Neural cell (in vitro differentiated cells): Measurements from ENCODE around the gene PLA2G3. TPM values are rescaled to one million over a fixed set of nuclear protein-coding genes. Genes with fewer than 3 reads are reported as not detected.

Experiments
- H2AFZ ChIP-seq: fragments of 200-600, 300-800 bp; sonication (generic), shearing (Covaris generic); 2 replicates; pipeline ENCODE4 v1.6.0; 2014; ENCODE audit warnings: low read depth, mild to moderate bottlenecking, antibody characterized with exemption, low read length, moderate library complexity
- H3F3A ChIP-seq: fragments of 200-600 bp; shearing (Covaris generic); 2 replicates; pipeline ENCODE4 v1.6.1; 2016; ENCODE audit warnings: mild to moderate bottlenecking, moderate library complexity, mixed read lengths, antibody characterized with exemption, low read length; ENCODE audit not compliant: insufficient read depth, poor library complexity, severe bottlenecking
- H3K27ac ChIP-seq: fragments of 200-600, 300-800 bp; sonication (generic), shearing (Covaris generic); 2 replicates; pipeline ENCODE4 v1.5.1; 2014; ENCODE audit warnings: mild to moderate bottlenecking, low read length, moderate library complexity
- H3K27me3 ChIP-seq: fragments of 300-800, 200-600 bp; sonication (generic), shearing (Covaris generic); 2 replicates; pipeline ENCODE4 v1.6.0; 2014; ENCODE audit warnings: mild to moderate bottlenecking, low read depth, low read length, moderate library complexity; ENCODE audit not compliant: insufficient read depth
- H3K36me3 ChIP-seq: fragments of 300-800, 200-600 bp; sonication (generic), shearing (Covaris generic); 2 replicates; pipeline ENCODE4 v1.5.1; 2014; ENCODE audit warnings: mild to moderate bottlenecking, antibody characterized with exemption, low read length, moderate library complexity; ENCODE audit not compliant: insufficient read depth
- H3K4me2 ChIP-seq: fragments of 300-800, 200-600 bp; sonication (generic), shearing (Covaris generic); 2 replicates; pipeline ENCODE4 v1.6.0; 2014; ENCODE audit warnings: mild to moderate bottlenecking, low read length
- H3K4me3 ChIP-seq: fragments of 300-800, 200-600 bp; sonication (generic), shearing (Covaris generic); 2 replicates; pipeline ENCODE4 v1.5.1; 2014; ENCODE audit warnings: mild to moderate bottlenecking, low read length, moderate library complexity
- H3K79me2 ChIP-seq: fragments of 200-600 bp; shearing (Covaris generic); replicated peaks from 2 replicates; pipeline ENCODE4 v1.6.0; 2014; ENCODE audit warnings: mild to moderate bottlenecking, low read length, moderate library complexity; ENCODE audit not compliant: insufficient read depth
- H3K9ac ChIP-seq: fragments of 300-800, 200-600 bp; sonication (generic), shearing (Covaris generic); 2 replicates; pipeline ENCODE4 v1.6.1; 2016; ENCODE audit warnings: mild to moderate bottlenecking, low read length, mixed read lengths
- H3K9me2 ChIP-seq: fragments of 200-600 bp; shearing (Covaris generic); 2 replicates; pipeline ENCODE4 v1.6.1; 2016; ENCODE audit warnings: mild to moderate bottlenecking, low read length, mixed read lengths; ENCODE audit not compliant: insufficient read depth
- H3K9me3 ChIP-seq: fragments of 200-600, 300-800 bp; sonication (generic), shearing (Covaris generic); 2 replicates; pipeline ENCODE4 v1.6.1; 2016; ENCODE audit warnings: mild to moderate bottlenecking, mixed run types, low read length, moderate library complexity, mixed read lengths
- H4K20me1 ChIP-seq: fragments of 200-600 bp; shearing (Covaris generic); 2 replicates; pipeline ENCODE4 v1.6.1; 2016; ENCODE audit warnings: mild to moderate bottlenecking, mixed run types; ENCODE audit not compliant: insufficient read depth
- EP300 ChIP-seq: fragments of 450-650 bp; conservative IDR thresholded peaks from 2 replicates; pipeline ENCODE4 v1.6.1; 2014; ENCODE audit warnings: antibody characterized with exemption, mild to moderate bottlenecking, moderate library complexity; ENCODE audit not compliant: poor library complexity, severe bottlenecking
- EZH2 ChIP-seq: fragments of 200-600, 300-800 bp; shearing (Covaris generic), sonication (generic); IDR thresholded peaks from 2 replicates; pipeline ENCODE4 v1.6.1; 2014; ENCODE audit warnings: antibody characterized with exemption, low read length, borderline replicate concordance, mild to moderate bottlenecking; ENCODE audit not compliant: insufficient read depth, poor library complexity, severe bottlenecking
- MXI1 ChIP-seq: fragments of 450-650 bp; conservative IDR thresholded peaks from 2 replicates; pipeline ENCODE4 v1.6.1; 2014; ENCODE audit warnings: antibody characterized with exemption, mild to moderate bottlenecking; ENCODE audit not compliant: poor library complexity, severe bottlenecking
- POLR2AphosphoS5 ChIP-seq: IDR thresholded peaks from 2 replicates; pipeline ENCODE4 v1.6.1; 2012
- RAD21 ChIP-seq: fragments of 450-650 bp; conservative IDR thresholded peaks from 2 replicates; pipeline ENCODE4 v1.6.1; 2014; ENCODE audit warnings: antibody characterized with exemption, mild to moderate bottlenecking, moderate library complexity
- REST ChIP-seq: IDR thresholded peaks from 2 replicates; pipeline ENCODE4 v1.6.1; 2012; ENCODE audit warnings: borderline replicate concordance
- SMC3 ChIP-seq: fragments of 450-650 bp; conservative IDR thresholded peaks from 2 replicates; pipeline ENCODE4 v1.6.1; 2014; ENCODE audit warnings: antibody characterized with exemption, mild to moderate bottlenecking, moderate library complexity; ENCODE audit not compliant: poor library complexity
- TAF1 ChIP-seq: IDR thresholded peaks from 2 replicates; pipeline ENCODE4 v1.6.1; 2012; ENCODE audit warnings: low read depth
- polyA plus RNA-seq: library from polyadenylated mRNA; depleted of rRNA; stranded (reverse); fragments of >200 nt; gene quantifications from 2 replicates; pipeline ENCODE4 v1.2.3, GENCODE V29; 2014
- TF ChIP-seq, protein P1 (sequence below): fragments of 450-650 bp; IDR thresholded peaks from 2 replicates; pipeline ENCODE4 v1.5.1; 2014; ENCODE audit warnings: antibody characterized with exemption, mild to moderate bottlenecking, moderate library complexity; ENCODE audit not compliant: poor library complexity, severe bottlenecking

The PLA2G3 gene
- polyA plus RNA-seq, 1 donor from 2014 or later, result not detected

DNA sequence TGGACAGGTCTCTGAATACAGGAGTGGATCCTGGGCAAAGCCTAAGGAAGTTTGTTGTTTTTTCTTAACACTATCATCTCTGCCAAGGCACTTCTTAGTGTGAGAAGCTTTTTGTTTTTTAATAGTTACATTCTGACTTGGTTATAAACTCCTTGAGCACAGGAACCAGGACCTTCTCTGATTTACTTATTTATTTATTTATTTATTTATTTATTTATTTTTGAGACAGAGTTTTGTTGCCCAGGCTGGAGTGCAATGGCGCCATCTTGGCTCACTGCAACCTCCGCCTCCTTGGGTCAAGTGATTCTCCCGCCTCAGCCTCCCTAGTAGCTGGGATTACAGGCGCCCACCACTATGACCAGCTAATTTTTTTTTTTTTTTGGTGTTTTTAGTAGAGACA, 30.7 kb upstream of the PLA2G3 start:
- H3K27me3 ChIP-seq, result no peaks in the 10 kb centered on the region
- H3K4me3 ChIP-seq, result no peak overlapping the region
- H3K27ac ChIP-seq, result no peak overlapping the region
- no peaks in the 10 kb centered on the region for H3K9me3 ChIP-seq
- H3K9me2 ChIP-seq, result no peaks in the 10 kb centered on the region
- TF ChIP-seq, protein P1, sequence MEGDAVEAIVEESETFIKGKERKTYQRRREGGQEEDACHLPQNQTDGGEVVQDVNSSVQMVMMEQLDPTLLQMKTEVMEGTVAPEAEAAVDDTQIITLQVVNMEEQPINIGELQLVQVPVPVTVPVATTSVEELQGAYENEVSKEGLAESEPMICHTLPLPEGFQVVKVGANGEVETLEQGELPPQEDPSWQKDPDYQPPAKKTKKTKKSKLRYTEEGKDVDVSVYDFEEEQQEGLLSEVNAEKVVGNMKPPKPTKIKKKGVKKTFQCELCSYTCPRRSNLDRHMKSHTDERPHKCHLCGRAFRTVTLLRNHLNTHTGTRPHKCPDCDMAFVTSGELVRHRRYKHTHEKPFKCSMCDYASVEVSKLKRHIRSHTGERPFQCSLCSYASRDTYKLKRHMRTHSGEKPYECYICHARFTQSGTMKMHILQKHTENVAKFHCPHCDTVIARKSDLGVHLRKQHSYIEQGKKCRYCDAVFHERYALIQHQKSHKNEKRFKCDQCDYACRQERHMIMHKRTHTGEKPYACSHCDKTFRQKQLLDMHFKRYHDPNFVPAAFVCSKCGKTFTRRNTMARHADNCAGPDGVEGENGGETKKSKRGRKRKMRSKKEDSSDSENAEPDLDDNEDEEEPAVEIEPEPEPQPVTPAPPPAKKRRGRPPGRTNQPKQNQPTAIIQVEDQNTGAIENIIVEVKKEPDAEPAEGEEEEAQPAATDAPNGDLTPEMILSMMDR, result no peak
- TF ChIP-seq SMC3, result no peak
- no peak for TF ChIP-seq RAD21
- TF ChIP-seq EP300, result no peak
- no peak for TF ChIP-seq TAF1
- TF ChIP-seq MXI1, result no peak
- TF ChIP-seq EZH2, result no peak
- TF ChIP-seq REST, result no peak
- no peak for TF ChIP-seq POLR2AphosphoS5
- no peaks in the 10 kb centered on the region for H4K20me1 ChIP-seq
- peaks cover 12% of the 10 kb centered on the region for H3K79me2 ChIP-seq
- no peak overlapping the region for H3K4me2 ChIP-seq
- no peak overlapping the region for H3K9ac ChIP-seq
- no peaks in the 10 kb centered on the region for H3K36me3 ChIP-seq
- H3F3A ChIP-seq, result no peaks in the 10 kb centered on the region
- no peak overlapping the region for H2AFZ ChIP-seq

GRCh38 chr22:31162015-31162765, 21.9 kb upstream of the PLA2G3 start:
- Histone ChIP-seq H3K4me2 (no peak overlapping the region), H3K79me2 (peaks cover 20% of the 10 kb centered on the region), H3K27ac (no peak overlapping the region), H3K27me3 (no peaks in the 10 kb centered on the region), H4K20me1 (no peaks in the 10 kb centered on the region), H3K9me2 (no peaks in the 10 kb centered on the region), H3F3A (no peaks in the 10 kb centered on the region), H2AFZ (no peak overlapping the region), H3K4me3 (peak overlapping the region; percentile 89), H3K9ac (no peak overlapping the region), H3K36me3 (no peaks in the 10 kb centered on the region), H3K9me3 (no peaks in the 10 kb centered on the region)
- TF ChIP-seq EP300 (no peak), POLR2AphosphoS5 (no peak), EZH2 (no peak), MXI1 (no peak), TAF1 (no peak), SMC3 (no peak), REST (no peak)
- TF ChIP-seq, protein P1, result no peak
